Tibial artery (tissue), 4 donors: ENCODE results near the gene KCNJ1.

Experiments
- DNase-seq, 2 donors: peaks; one replicate each; pipeline ENCODE4 v3.0.0-alpha.2; 2019
- H3K27ac ChIP-seq, 2 donors: fragments of 200-600 bp; sonication (generic) in 1 of 2; 1 replicate in 1 of 2; 2 replicates in 1 of 2; pipeline ENCODE4 v1.5.1; 2018 to 2019; ENCODE audit warnings: mild to moderate bottlenecking in 1 of 2
- H3K27me3 ChIP-seq, 2 donors: fragments of 200-600 bp; sonication (generic) in 1 of 2; one replicate each; pipeline versions ENCODE4 v1.5.1 to v1.6.0; 2016 to 2019
- H3K36me3 ChIP-seq, 3 donors: fragments of 200-600 bp; sonication (generic) in 2 of 3; one replicate each; pipeline ENCODE4 v1.5.1; 2016 to 2019; ENCODE audit warnings: mild to moderate bottlenecking in 2 of 3
- H3K4me1 ChIP-seq, 4 donors: fragments of 200-600 bp; sonication (generic) in 2 of 4; 1 replicate in 3 of 4; 2 replicates in 1 of 4; pipeline ENCODE4 v1.5.1; 2016 to 2019
- H3K4me3 ChIP-seq, 2 donors: fragments of 200-600 bp; sonication (generic) in 1 of 2; 1 replicate in 1 of 2; 2 replicates in 1 of 2; pipeline ENCODE4 v1.5.1; 2018 to 2019; ENCODE audit warnings: mild to moderate bottlenecking in 2 of 2
- H3K9me3 ChIP-seq, 3 donors: fragments of 200-600 bp; sonication (generic) in 1 of 3; one replicate each; pipeline ENCODE4 v1.5.1; 2016 to 2019
- CTCF ChIP-seq, 2 experiments: fragments of 200-600 bp in 1 of 2; fragments of 450-650 bp in 1 of 2; IDR thresholded peaks; one replicate each; pipeline ENCODE4 v1.5.1; 2017 to 2019; ENCODE audit warnings: antibody characterized with exemption in 2 of 2, mild to moderate bottlenecking in 1 of 2, moderate library complexity in 1 of 2
- intact Hi-C: fragments of 100-400 bp; cut with DNase I; formaldehyde crosslinking; loops from one replicate; pipeline ENCODE4 v1.15.0; 2023; ENCODE audit warnings: low total_unique reads

The KCNJ1 gene

DNA sequence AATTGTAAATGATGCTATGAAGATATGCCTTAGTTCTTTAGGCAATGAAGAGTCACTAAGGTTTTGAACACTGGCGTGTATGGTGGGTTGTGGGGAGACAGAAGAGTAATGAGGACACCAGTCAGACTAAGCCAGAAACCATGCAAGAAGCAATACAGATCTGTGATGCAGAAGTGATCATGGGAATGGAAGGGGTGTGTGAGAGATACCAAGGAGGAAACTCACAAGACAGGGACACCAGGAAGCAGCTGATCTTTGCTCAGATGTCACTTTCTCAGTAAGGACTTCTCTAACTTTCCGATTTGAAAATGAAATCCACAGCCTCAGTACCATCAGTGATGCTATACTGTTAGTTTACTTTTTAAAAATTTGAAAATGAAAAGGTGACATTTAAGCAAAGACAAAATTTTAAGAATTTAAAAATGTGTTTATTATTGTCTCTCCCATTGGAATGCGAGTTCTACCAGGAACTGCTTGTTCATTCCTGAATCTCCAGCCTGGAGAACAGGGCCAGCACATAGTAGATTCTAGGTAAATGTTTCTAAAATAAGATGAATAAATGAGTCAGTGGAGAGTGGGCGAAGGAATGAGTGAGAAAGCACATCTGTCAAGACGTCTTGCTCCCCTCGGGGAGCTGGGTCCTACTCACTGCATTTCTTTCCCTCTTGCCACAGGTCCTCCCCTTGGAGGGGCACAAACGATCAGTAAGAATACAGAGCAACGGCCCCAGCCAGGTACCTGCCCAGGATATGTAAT is 60.4 kb downstream of the KCNJ1 start:
- DNase-seq, result no peak
- no peak overlapping the region for H3K4me3 ChIP-seq
- TF ChIP-seq CTCF (IDR thresholded peaks at IDR 0.05), result no peak
- H3K36me3 ChIP-seq, result peaks cover 0 to 4% (median 0%) of the 10 kb centered on the region in 3 donors
- H3K27me3 ChIP-seq, result no peaks in the 10 kb centered on the region
- H3K9me3 ChIP-seq, result no peaks in the 10 kb centered on the region
- intact Hi-C loops, result no loop called here
- no peaks in the 10 kb centered on the region for H3K4me1 ChIP-seq
- H3K27ac ChIP-seq, result no peak overlapping the region

GRCh38 chr11:128804481-128804880 is 62.6 kb downstream of the KCNJ1 start:
- TF ChIP-seq CTCF (IDR thresholded peaks at IDR 0.05), result no peak
- no peak overlapping the region for H3K4me3 ChIP-seq
- DNase-seq, result no peak
- intact Hi-C loops, result no loop called here
- peaks cover 0 to 7% (median 0%) of the 10 kb centered on the region in 3 donors for H3K36me3 ChIP-seq
- no peak overlapping the region for H3K27ac ChIP-seq
- no peaks in the 10 kb centered on the region for H3K9me3 ChIP-seq
- H3K27me3 ChIP-seq, result no peaks in the 10 kb centered on the region
- no peaks in the 10 kb centered on the region for H3K4me1 ChIP-seq

- H3K36me3 ChIP-seq, result peaks cover 0 to 7% (median 0%) of the 10 kb centered on the region in 3 donors
- H3K4me3 ChIP-seq, result no peak overlapping the region
- intact Hi-C loops, result no loop called here
- H3K9me3 ChIP-seq, result no peaks in the 10 kb centered on the region
- no peak for TF ChIP-seq CTCF (IDR thresholded peaks at IDR 0.05)
- no peaks in the 10 kb centered on the region for H3K27me3 ChIP-seq
- no peaks in the 10 kb centered on the region for H3K4me1 ChIP-seq
- no peak overlapping the region for H3K27ac ChIP-seq
- DNase-seq, result no peak
Measured at GRCh38 chr11:128803449-128804245, 63.4 kb downstream of the KCNJ1 start.

GRCh38 chr11:128803011-128803410 is 64.1 kb downstream of the KCNJ1 start:
- no peaks in the 10 kb centered on the region for H3K9me3 ChIP-seq
- H3K36me3 ChIP-seq, result peaks cover 0 to 7% (median 0%) of the 10 kb centered on the region in 3 donors
- no peak overlapping the region for H3K27ac ChIP-seq
- no peak overlapping the region for H3K4me3 ChIP-seq
- intact Hi-C loops, result no loop called here
- no peaks in the 10 kb centered on the region for H3K27me3 ChIP-seq
- no peak for DNase-seq
- no peak for TF ChIP-seq CTCF (IDR thresholded peaks at IDR 0.05)
- H3K4me1 ChIP-seq, result no peaks in the 10 kb centered on the region

DNA sequence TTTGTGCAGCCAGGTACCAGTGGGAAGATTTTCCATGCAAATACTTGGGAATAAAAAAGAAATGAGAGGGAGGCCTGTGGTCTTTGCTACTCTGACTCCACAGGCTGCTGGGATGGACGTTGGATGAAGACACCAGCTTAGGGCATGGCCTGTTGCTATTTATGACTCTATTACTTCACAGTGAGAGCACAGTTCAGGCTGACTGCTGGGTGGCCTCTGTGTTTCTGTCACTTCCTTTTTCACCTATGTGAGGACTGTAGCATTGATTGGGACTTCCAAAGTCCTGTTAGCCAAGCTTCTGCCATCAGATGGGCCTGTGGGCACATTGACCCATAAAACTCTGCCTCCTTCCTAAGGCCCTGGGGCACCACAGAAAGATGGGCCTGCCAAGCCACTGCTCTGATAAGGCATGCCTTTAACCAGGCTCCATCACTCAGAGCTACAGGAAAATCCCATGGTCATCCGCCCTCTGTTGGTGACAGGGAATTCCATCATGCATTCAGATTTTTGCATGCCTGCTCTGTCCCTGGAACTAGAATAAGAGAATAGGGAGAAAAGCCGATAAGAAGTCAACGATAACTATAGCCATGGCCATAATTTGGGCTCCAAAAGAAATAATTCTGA is 64.6 kb downstream of the KCNJ1 start:
- Histone ChIP-seq H3K9me3 (no peaks in the 10 kb centered on the region), H3K4me1 (no peaks in the 10 kb centered on the region), H3K27me3 (no peaks in the 10 kb centered on the region), H3K27ac (no peak overlapping the region), H3K4me3 (no peak overlapping the region), H3K36me3 (peaks cover 0 to 7% (median 0%) of the 10 kb centered on the region in 3 donors)
- DNase-seq, result no peak
- TF ChIP-seq CTCF (IDR thresholded peaks at IDR 0.05), result no peak
- intact Hi-C loops, result no loop called here
